CD4-positive, alpha-beta T cell treated with Interleukin-4 for 4 hours (primary cell): ENCODE data around the gene KCNJ1.

Experiments
- DNase-seq: peaks from one replicate; pipeline ENCODE4 v3.0.0-alpha.2; 2020

The KCNJ1 gene

GRCh38 chr11:128819198-128819597, 47.9 kb downstream of the KCNJ1 start:
- DNase-seq = no peak

GRCh38 chr11:128814856-128815705, 52.0 kb downstream of the KCNJ1 start:
- no peak for DNase-seq

- DNase-seq = no peak
These were observed 53.4 kb downstream of the KCNJ1 start for GRCh38 chr11:128813729-128814128.

- no peak for DNase-seq
These were observed 56.1 kb downstream of the KCNJ1 start for GRCh38 chr11:128810784-128811514.

- DNase-seq = no peak
These were observed 58.0 kb downstream of the KCNJ1 start for GRCh38 chr11:128809128-128809527.

GRCh38 chr11:128807909-128808308, 59.2 kb downstream of the KCNJ1 start:
- DNase-seq = no peak

- DNase-seq = no peak
These were observed 60.4 kb downstream of the KCNJ1 start for GRCh38 chr11:128806506-128807261.

- no peak for DNase-seq
These were observed 62.6 kb downstream of the KCNJ1 start for GRCh38 chr11:128804481-128804880.

GRCh38 chr11:128803449-128804245, 63.4 kb downstream of the KCNJ1 start:
- DNase-seq = no peak

GRCh38 chr11:128803011-128803410, 64.1 kb downstream of the KCNJ1 start:
- no peak for DNase-seq

GRCh38 chr11:128802358-128802981, 64.6 kb downstream of the KCNJ1 start:
- DNase-seq = no peak

GRCh38 chr11:128800871-128801417, 66.2 kb downstream of the KCNJ1 start:
- no peak for DNase-seq

- DNase-seq = peak; percentile 3
These were observed 70.8 kb downstream of the KCNJ1 start for GRCh38 chr11:128796270-128796669.

- no peak for DNase-seq
These were observed 76.9 kb downstream of the KCNJ1 start for GRCh38 chr11:128790196-128790595.

- DNase-seq = no peak
These were observed 77.5 kb downstream of the KCNJ1 start for GRCh38 chr11:128789497-128790150.
